ENCODE data around the gene KCTD6.

Gene KCTD6

GRCh38 chr3:58491506-58492402 is at the start of gene KCTD6:
KCTD6 (plus strand) TSS chr3:58492096; CDS start chr3:58498756, 6,660 bp downstream.
- DNase-seq (ENCODE audit: low spot score) = peak; percentile 85

DNA sequence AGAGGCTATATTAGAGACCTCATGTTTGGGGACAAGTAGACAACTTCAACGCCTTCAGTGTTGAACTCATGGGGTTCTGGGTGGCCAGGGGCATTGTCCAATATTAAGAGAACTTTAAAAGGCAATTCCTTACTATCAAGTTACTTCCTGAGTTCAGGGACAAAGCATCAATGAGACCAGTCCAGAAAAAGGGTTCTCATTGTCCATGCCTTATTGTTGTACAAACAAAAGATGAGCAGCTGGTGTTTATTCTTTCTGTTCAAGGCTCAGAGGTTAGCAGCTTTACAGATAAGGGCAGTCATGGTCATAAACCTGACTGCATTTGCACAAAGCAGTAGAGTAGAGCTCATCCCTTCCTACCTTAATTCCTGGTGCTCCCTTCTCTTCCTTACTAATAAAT is 39.7 kb upstream of the KCTD6 start:
- no peak for DNase-seq (ENCODE audit: low spot score)

- no peak for DNase-seq (ENCODE audit: low spot score)
These were observed 32.7 kb upstream of the KCTD6 start for GRCh38 chr3:58459160-58459559.

- no peak for DNase-seq (ENCODE audit: low spot score)
These were observed 29.1 kb upstream of the KCTD6 start for GRCh38 chr3:58462829-58463180.

- peak; percentile 60 for DNase-seq (ENCODE audit: low spot score)
These were observed 28.5 kb upstream of the KCTD6 start for GRCh38 chr3:58463181-58463941.

DNA sequence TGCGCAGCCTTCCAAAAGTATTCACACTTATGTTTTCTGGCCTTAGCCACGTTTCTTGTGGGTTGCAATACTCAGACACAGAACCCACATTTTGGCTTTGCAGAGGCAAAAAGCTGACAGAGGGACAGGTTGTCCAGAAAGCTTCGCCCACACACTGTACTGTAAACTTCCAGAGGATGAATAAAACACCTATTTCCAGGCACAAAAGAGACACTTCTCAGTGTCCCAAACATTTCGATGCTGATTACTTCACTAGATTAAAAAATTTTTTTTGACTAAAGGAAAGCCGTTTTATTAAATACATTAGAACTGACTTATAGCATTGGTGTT is 28.0 kb upstream of the KCTD6 start:
- DNase-seq (ENCODE audit: low spot score) = no peak

- DNase-seq (ENCODE audit: low spot score) = peak; percentile 28
These were observed 27.0 kb upstream of the KCTD6 start for GRCh38 chr3:58464866-58465265.

DNA sequence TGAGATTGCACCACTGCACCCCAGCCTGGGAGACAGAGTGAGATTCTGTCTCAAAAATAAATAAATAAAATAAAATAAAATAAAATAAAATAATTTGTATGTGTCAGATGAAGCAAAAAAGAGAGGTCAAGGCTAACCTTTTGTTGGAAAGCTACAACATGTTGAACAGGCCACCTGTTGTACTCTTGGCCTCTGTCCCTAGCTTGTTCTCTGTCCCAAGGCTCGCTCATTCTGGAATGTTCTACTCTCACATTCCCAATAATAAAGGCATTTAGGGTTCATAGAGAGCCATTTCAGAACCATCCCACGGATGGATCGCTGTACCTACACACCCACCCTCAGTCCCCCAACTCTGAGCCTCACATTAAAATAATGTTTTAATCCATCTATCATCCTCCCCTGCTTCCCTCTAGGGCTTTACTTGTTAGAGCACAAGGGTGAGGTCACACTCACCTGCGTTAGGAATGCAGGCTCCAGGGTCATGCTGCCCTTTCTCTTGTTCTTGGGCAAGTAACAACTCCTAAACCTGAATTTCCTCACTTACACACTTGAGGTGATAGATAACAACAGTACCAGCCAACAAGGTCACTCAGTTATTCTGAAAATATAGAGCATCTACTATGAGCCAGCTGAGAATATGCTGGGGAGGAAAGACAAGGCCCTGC is 24.9 kb upstream of the KCTD6 start:
- no peak for DNase-seq (ENCODE audit: low spot score)

DNA sequence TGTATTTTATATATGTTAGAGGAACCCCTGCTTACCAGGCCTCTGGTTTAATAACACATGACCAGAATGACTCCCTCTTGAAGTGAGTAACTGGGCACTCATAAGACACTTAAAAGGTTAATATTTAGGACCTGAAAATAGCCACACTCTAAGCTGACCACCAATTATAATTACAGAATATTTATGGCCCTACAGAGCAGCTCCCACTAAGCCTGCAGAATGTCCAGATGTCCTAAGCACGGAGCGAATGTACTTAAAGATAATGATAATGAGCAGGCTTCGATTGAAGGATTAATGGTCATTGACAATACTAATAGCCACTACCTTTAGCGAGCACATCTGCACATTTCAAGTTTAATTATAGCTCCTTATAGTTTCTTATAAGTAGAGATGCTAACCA is 22.8 kb upstream of the KCTD6 start:
- DNase-seq (ENCODE audit: low spot score) = no peak

GRCh38 chr3:58470363-58471024 is 21.4 kb upstream of the KCTD6 start:
- no peak for DNase-seq (ENCODE audit: low spot score)

- DNase-seq (ENCODE audit: low spot score) = no peak
These were observed 20.6 kb upstream of the KCTD6 start for GRCh38 chr3:58471025-58471887.

DNA sequence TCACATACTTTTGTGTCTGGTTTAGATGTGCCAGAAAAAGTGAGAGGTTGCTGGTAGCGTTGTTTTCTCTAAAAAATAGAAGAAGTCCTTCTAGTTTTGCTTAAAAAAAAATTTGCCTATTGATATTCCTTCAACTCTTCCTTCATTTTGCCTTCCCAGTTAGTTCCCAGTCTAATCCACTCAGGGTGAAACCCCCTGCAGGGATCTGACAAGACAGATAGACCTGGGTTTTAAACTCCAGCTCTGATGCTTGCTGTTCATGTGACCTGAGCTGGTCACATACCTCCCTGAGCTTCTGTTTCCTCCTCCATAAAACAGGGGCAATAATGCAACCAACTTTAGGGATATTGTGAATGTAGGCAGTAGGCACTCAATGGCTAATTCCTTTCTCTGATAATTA is 18.6 kb upstream of the KCTD6 start:
- no peak for DNase-seq (ENCODE audit: low spot score)

GRCh38 chr3:58474348-58474911 is 17.5 kb upstream of the KCTD6 start:
- DNase-seq (ENCODE audit: low spot score) = peak; percentile 12

DNA sequence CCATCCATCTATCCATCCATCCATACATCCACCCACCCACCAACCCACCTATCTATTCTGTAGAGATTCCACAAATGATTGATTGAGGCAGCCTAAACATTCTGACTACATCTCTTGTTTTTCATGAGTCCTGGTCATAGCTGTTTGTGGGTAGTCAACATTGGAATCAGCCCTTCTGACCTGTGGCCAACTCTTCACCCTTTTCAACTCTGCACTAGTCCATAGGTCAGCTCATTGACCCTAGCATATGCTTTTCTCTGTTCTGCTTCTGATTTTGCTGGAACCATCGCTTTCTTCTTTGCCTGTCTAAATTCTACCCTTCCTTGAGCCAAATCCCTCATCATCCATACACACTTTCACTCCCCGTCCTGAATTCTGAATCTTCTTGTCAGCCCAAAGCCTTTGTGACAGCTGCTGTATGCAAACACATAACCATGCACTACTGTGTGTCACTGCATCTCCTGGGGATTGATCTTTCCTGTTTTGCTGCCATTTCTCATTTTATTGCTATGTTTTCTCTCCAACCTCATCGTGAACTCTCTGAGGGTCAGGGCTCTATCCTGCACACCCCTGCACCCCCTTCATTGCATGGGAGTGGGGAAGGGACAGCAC is 16.8 kb upstream of the KCTD6 start:
- peak; percentile 10 for DNase-seq (ENCODE audit: low spot score)

DNA sequence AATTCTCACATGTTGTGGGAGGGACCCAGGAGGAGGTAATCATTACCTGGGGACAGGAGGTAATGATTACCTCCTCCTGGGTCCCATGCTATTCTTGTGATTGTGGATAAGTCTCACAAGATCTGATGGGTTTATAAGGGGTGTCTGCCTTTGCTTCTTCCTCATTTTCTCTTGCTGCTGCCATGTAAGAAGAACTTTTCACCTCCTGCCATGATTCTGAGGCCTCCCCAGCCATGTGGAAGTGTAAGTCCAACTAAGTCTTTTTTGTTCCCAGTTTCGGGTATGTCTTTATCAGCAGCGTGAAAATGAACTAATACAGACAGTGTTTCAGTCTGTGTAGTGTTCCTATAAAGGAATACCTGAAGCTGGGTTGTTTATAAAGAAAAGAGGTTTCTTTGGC is 13.1 kb upstream of the KCTD6 start:
- DNase-seq (ENCODE audit: low spot score) = no peak

GRCh38 chr3:58480309-58480708 is 11.6 kb upstream of the KCTD6 start:
- DNase-seq (ENCODE audit: low spot score) = no peak

- no peak for DNase-seq (ENCODE audit: low spot score)
These were observed 8.8 kb upstream of the KCTD6 start for GRCh38 chr3:58482917-58483636.

DNA sequence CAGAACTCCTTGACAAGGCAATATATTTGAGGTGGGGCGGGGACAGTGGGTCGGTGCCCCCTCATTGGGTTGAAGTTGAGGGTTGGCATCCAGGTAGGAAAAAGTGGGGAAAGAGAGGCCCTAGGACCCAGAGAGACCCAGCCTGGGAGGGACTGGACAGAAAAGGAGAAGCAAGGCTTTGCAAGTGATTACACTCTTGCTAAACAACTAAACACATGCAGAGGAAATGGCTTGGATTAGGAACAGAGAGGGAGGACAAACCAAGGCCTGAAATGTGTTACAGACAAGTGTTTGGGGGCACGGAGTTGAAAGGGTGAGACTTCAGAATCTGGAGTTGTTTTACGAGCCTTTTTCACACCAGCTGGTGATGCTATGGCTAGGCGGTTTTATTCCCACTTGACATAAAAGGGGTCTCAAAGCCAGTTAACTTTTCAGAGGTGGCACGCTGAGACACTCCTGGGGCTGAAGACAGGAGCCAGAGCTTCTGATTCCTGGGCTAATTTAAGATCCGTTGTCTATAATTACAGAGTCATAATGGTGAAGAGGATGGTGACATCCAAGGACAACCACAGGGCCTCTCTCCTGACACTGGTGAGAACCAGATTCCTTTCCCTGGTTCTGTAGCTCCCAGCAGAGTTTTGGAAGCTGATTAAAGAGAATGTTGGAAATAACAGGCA is 7.7 kb upstream of the KCTD6 start:
- DNase-seq (ENCODE audit: low spot score) = no peak

GRCh38 chr3:58484722-58485069 is 7.2 kb upstream of the KCTD6 start:
- no peak for DNase-seq (ENCODE audit: low spot score)
